H9 (cell line): Measurements from ENCODE around the gene DCANP1. TPM values are rescaled to one million over a fixed set of nuclear protein-coding genes. Genes with fewer than 3 reads are reported as not detected.

Experiments used
- DNase-seq: peaks from one replicate; pipeline ENCODE4 v3.0.0-alpha.2; 2017
- H2AFZ ChIP-seq: one replicate; pipeline ENCODE4 v1.6.1; 2013; ENCODE audit warnings: mild to moderate bottlenecking, low read length, control low read depth, moderate library complexity
- H2AK5ac ChIP-seq: 2 replicates; pipeline ENCODE4 v1.6.1; 2013; ENCODE audit warnings: low read length, control low read depth, mixed read lengths; ENCODE audit not compliant: insufficient read length
- H2BK120ac ChIP-seq: one replicate; pipeline ENCODE4 v1.6.1; 2013; ENCODE audit warnings: low read depth, mild to moderate bottlenecking, low read length, control low read depth, inconsistent platforms; ENCODE audit not compliant: poor library complexity, severe bottlenecking
- H2BK12ac ChIP-seq: 2 replicates; pipeline ENCODE4 v1.6.1; 2013; ENCODE audit warnings: low read length, control low read depth, mixed read lengths, low read depth; ENCODE audit not compliant: insufficient read length
- H2BK15ac ChIP-seq: 2 replicates; pipeline ENCODE4 v1.6.1; 2013; ENCODE audit warnings: low read depth, low read length, control low read depth
- H2BK20ac ChIP-seq: one replicate; pipeline ENCODE4 v1.6.1; 2013; ENCODE audit warnings: low read depth, mild to moderate bottlenecking, low read length, control low read depth, inconsistent platforms; ENCODE audit not compliant: poor library complexity, severe bottlenecking
- H2BK5ac ChIP-seq: 2 replicates; pipeline ENCODE4 v1.6.1; 2013; ENCODE audit warnings: low read length, control low read depth, mixed read lengths; ENCODE audit not compliant: insufficient read length
- H3K14ac ChIP-seq: 2 replicates; pipeline ENCODE4 v1.6.1; 2013; ENCODE audit warnings: low read length, control low read depth; ENCODE audit not compliant: insufficient read depth
- H3K18ac ChIP-seq: 2 replicates; pipeline ENCODE4 v1.6.1; 2013; ENCODE audit warnings: low read depth, mild to moderate bottlenecking, mixed read lengths, low read length, control low read depth; ENCODE audit not compliant: insufficient read length
- H3K23ac ChIP-seq: 2 replicates; pipeline ENCODE4 v1.6.1; 2013; ENCODE audit warnings: low read length, control low read depth, mixed read lengths, low read depth; ENCODE audit not compliant: insufficient read length
- H3K23me2 ChIP-seq: 2 replicates; pipeline ENCODE4 v1.6.1; 2013; ENCODE audit warnings: low read depth, mild to moderate bottlenecking, mixed read lengths, low read length, control low read depth; ENCODE audit not compliant: insufficient read length, poor library complexity, severe bottlenecking
- H3K27ac ChIP-seq: 2 replicates; pipeline ENCODE4 v1.5.1; 2013; ENCODE audit warnings: low read length, control low read depth, mixed read lengths, low read depth; ENCODE audit not compliant: insufficient read length
- H3K27me3 ChIP-seq: 2 replicates; pipeline ENCODE4 v1.6.1; 2013; ENCODE audit warnings: low read length, control low read depth, inconsistent platforms; ENCODE audit not compliant: insufficient read depth
- H3K4ac ChIP-seq: 2 replicates; pipeline ENCODE4 v1.6.1; 2013; ENCODE audit warnings: low read depth, mild to moderate bottlenecking, control low read depth, inconsistent platforms, low read length, moderate library complexity
- H3K4me1 ChIP-seq: 2 replicates; pipeline ENCODE4 v1.6.1; 2013; ENCODE audit warnings: low read length, control low read depth, inconsistent platforms; ENCODE audit not compliant: insufficient read depth
- H3K4me2 ChIP-seq: 2 replicates; pipeline ENCODE4 v1.6.1; 2013; ENCODE audit warnings: low read length, control low read depth, mixed read lengths; ENCODE audit not compliant: insufficient read length, insufficient read depth
- H3K56ac ChIP-seq: 2 replicates; pipeline ENCODE4 v1.6.1; 2013; ENCODE audit warnings: low read depth, mild to moderate bottlenecking, mixed read lengths, low read length, control low read depth; ENCODE audit not compliant: insufficient read length
- H3K79me1 ChIP-seq: 2 replicates; pipeline ENCODE4 v1.6.1; 2013; ENCODE audit warnings: low read depth, mild to moderate bottlenecking, moderate library complexity, low read length, control low read depth, inconsistent platforms; ENCODE audit not compliant: insufficient read depth, poor library complexity, severe bottlenecking
- H3K79me2 ChIP-seq: 2 replicates; pipeline ENCODE4 v1.6.1; 2013; ENCODE audit warnings: low read length, control low read depth, inconsistent platforms; ENCODE audit not compliant: insufficient read depth
- H3K9ac ChIP-seq: 2 replicates; pipeline ENCODE4 v1.6.1; 2013; ENCODE audit warnings: low read length, control low read depth, mixed read lengths; ENCODE audit not compliant: insufficient read length; ENCODE audit errors: extremely low read depth
- H3K9me3 ChIP-seq: one replicate; pipeline ENCODE4 v1.6.1; 2013; ENCODE audit warnings: low read depth, low read length, inconsistent platforms; ENCODE audit not compliant: control insufficient read depth
- H3T11ph ChIP-seq: one replicate; pipeline ENCODE4 v1.6.1; 2013; ENCODE audit warnings: mild to moderate bottlenecking, low read length, control low read depth, inconsistent platforms
- H4K20me1 ChIP-seq: one replicate; pipeline ENCODE4 v1.6.1; 2013; ENCODE audit not compliant: control insufficient read depth, insufficient read length, insufficient read depth
- H4K5ac ChIP-seq: 2 replicates; pipeline ENCODE4 v1.6.1; 2013; ENCODE audit warnings: low read depth, mild to moderate bottlenecking, mixed read lengths, low read length, control low read depth; ENCODE audit not compliant: insufficient read length
- H4K8ac ChIP-seq: replicated peaks from 2 replicates; pipeline ENCODE4 v1.6.1; 2013; ENCODE audit warnings: low read length, control low read depth, mixed read lengths, low read depth; ENCODE audit not compliant: insufficient read length
- H4K91ac ChIP-seq: 2 replicates; pipeline ENCODE4 v1.6.1; 2013; ENCODE audit warnings: low read depth, mild to moderate bottlenecking, moderate library complexity, mixed read lengths, low read length, control low read depth; ENCODE audit not compliant: insufficient read length
- H3K27ac Mint-ChIP-seq, 3 experiments: 2 replicates in 2 of 3; 3 replicates in 1 of 3; pipeline ENCODE4 v1.8.0; 2020 to 2021; ENCODE audit warnings: mixed read lengths in 3 of 3, mild to moderate bottlenecking in 1 of 3, moderate library complexity in 1 of 3
- H3K27me3 Mint-ChIP-seq: 2 replicates; pipeline ENCODE4 v1.8.0; 2021; ENCODE audit warnings: low read depth, mild to moderate bottlenecking, moderate library complexity, mixed read lengths
- H3K36me3 Mint-ChIP-seq, 3 experiments: 2 replicates in 2 of 3; 3 replicates in 1 of 3; pipeline ENCODE4 v1.8.0; 2020 to 2021; ENCODE audit warnings: low read depth in 3 of 3, mixed read lengths in 3 of 3; ENCODE audit not compliant: insufficient read depth in 1 of 3
- H3K4me1 Mint-ChIP-seq, 2 experiments: 2 replicates each; pipeline ENCODE4 v1.8.0; 2020; ENCODE audit warnings: mixed read lengths in 2 of 2
- H3K4me3 Mint-ChIP-seq, 2 experiments: 2 replicates in 1 of 2; 3 replicates in 1 of 2; pipeline ENCODE4 v1.8.0; 2020 to 2021; ENCODE audit warnings: mild to moderate bottlenecking in 2 of 2, mixed read lengths in 2 of 2, moderate library complexity in 1 of 2
- H3K9me3 Mint-ChIP-seq, 2 experiments: 2 replicates in 1 of 2; 3 replicates in 1 of 2; pipeline ENCODE4 v1.8.0; 2020; ENCODE audit warnings: mild to moderate bottlenecking in 2 of 2, mixed read lengths in 2 of 2, moderate library complexity in 1 of 2
- CTCF ChIP-seq: fragments of 200-600 bp; sonication (generic); conservative IDR thresholded peaks from 3 replicates; pipeline ENCODE4 v1.8.0; 2021; ENCODE audit warnings: antibody characterized with exemption, mild to moderate bottlenecking
- WGBS: extraction: QIAGEN DNeasy Blood & Tissue Kit; methylation state at CpG from one replicate; pipeline ENCODE4 v1.1.7; 2013; ENCODE audit warnings: missing lambda C conversion rate, low lambda C conversion rate, mixed read lengths; ENCODE audit not compliant: insufficient read length; ENCODE audit errors: extremely low coverage; 5-methylcytosine and 5-hydroxymethylcytosine counted together
- total RNA-seq: library from RNA; stranded (reverse); gene quantifications from 2 replicates; pipeline ENCODE4 v1.2.1, GENCODE V29; 2021

The DCANP1 gene
- total RNA-seq, 1 experiment from 2014 or later: not detected

- Histone ChIP-seq H3K4me1 (peaks cover 5% of the 10 kb centered on the region; the same call in 1 of the 2 replicates), H3K27ac (no peak overlapping the region), H3K4me2 (no peak overlapping the region)
These were observed 51.7 kb downstream of the DCANP1 start for GRCh38 chr5:135395451-135395850.

More at GRCh38 chr5:135395451-135395850, 51.7 kb downstream of the DCANP1 start:
- Histone ChIP-seq H3K18ac (no peak overlapping the region), H3K56ac (no peak overlapping the region), H2BK120ac (no peak overlapping the region), H3K79me2 (peaks cover 16% of the 10 kb centered on the region; the same call in 1 of the 2 replicates), H4K91ac (no peak overlapping the region), H3K9ac (no peak overlapping the region), H3K27me3 (peaks cover 3% of the 10 kb centered on the region; the same call in 1 of the 2 replicates), H3K9me3 (no peaks in the 10 kb centered on the region), H2BK5ac (no peak overlapping the region), H2AK5ac (no peak overlapping the region), H3K79me1 (peaks cover 8% of the 10 kb centered on the region), H2BK15ac (no peak overlapping the region), H4K20me1 (no peaks in the 10 kb centered on the region), H3T11ph (no peak overlapping the region), H3K23ac (no peak overlapping the region), H2BK20ac (no peak overlapping the region), H4K8ac (no peak overlapping the region), H3K4ac (no peak overlapping the region), H3K23me2 (peaks cover 16% of the 10 kb centered on the region), H4K5ac (no peak overlapping the region), H2BK12ac (no peak overlapping the region), H3K14ac (no peak overlapping the region), H2AFZ (no peak overlapping the region)
- Mint-ChIP-seq H3K9me3 (no peaks in the 10 kb centered on the region; a peak in 1 of 5 replicates), H3K27ac (no peak overlapping the region), H3K36me3 (peaks cover 0 to 19% (median 2%) of the 10 kb centered on the region in 3 experiments; a peak in 3 of 7 replicates), H3K4me3 (no peak overlapping the region), H3K27me3 (peaks cover 44% of the 10 kb centered on the region), H3K4me1 (peaks cover 30 to 45% of the 10 kb centered on the region in 2 experiments)
- WGBS: no CpG with 5 or more reads among the region's 5 CpGs
- TF ChIP-seq CTCF: no peak
- DNase-seq: no peak

Other genes starting within 250 kb of the DCANP1 start
- gene MACROH2A1, start 48.1 kb downstream of the DCANP1 start, total RNA-seq: 101 and 111 TPM in 2 replicates
- not detected in 2 replicates for gene TIFAB, start 5.0 kb upstream of the DCANP1 start, total RNA-seq
- not detected in 2 replicates for gene NEUROG1, start 88.6 kb upstream of the DCANP1 start, total RNA-seq
- 1.1 TPM in 2 replicates for gene CXCL14, start 131.6 kb upstream of the DCANP1 start, total RNA-seq